IMR-90 (cell line): ENCODE data around the gene CPN1. TPM values are rescaled to one million over a fixed set of nuclear protein-coding genes. Genes with fewer than 3 reads are reported as not detected.

ENCODE experiments used
- ATAC-seq: fragments of 200-7000 bp; cut with Tn5 transposase; 2 replicates; pipeline ENCODE4 v1.9.1; 2020; ENCODE audit warnings: low read depth, mild to moderate bottlenecking, moderate library complexity
- BruUV-seq: library from RNA; stranded (reverse); fragments of 400-500 nt; replicated peaks from 2 replicates; lab custom pipeline; 2021; lab: Mats Ljungman, UMichigan
- CTCF ChIA-PET: fragments of 300-600 bp; formaldehyde crosslinking; extraction: SDS; loops from one replicate; lab custom pipeline; 2021; ENCODE audit warnings: antibody characterized with exemption; lab: Yijun Ruan, JAX
- POLR2A ChIA-PET: fragments of 300-600 bp; sonication (Branson Sonifier 250); formaldehyde crosslinking; loops from one replicate; lab custom pipeline; 2022; ENCODE audit warnings: antibody characterized with exemption; ENCODE audit not compliant: unreplicated experiment; lab: Charles Lee
- DNase-seq: peaks from one replicate; pipeline ENCODE4 v3.0.0; 2013
- H2AFZ ChIP-seq: replicated peaks from 2 replicates; pipeline ENCODE3; 2013; ENCODE audit warnings: low read length, mild to moderate bottlenecking; ENCODE audit not compliant: poor library complexity
- H2AK5ac ChIP-seq: 2 replicates; pipeline ENCODE4 v1.6.1; 2013; ENCODE audit warnings: low read depth, low read length, inconsistent platforms
- H2AK9ac ChIP-seq: replicated peaks from 2 replicates; pipeline ENCODE3; 2013; ENCODE audit warnings: mild to moderate bottlenecking, low read depth, low read length, moderate library complexity; ENCODE audit not compliant: poor library complexity
- H2BK120ac ChIP-seq: 2 replicates; pipeline ENCODE4 v1.6.1; 2013; ENCODE audit warnings: low read depth, low read length, inconsistent platforms
- H2BK15ac ChIP-seq: 3 replicates; pipeline ENCODE4 v1.6.1; 2013; ENCODE audit warnings: low read depth, low read length, inconsistent platforms
- H2BK20ac ChIP-seq: 2 replicates; pipeline ENCODE4 v1.6.1; 2013; ENCODE audit warnings: low read depth, mild to moderate bottlenecking, inconsistent platforms, low read length, moderate library complexity
- H2BK5ac ChIP-seq: 2 replicates; pipeline ENCODE4 v1.6.1; 2013; ENCODE audit warnings: mild to moderate bottlenecking, low read depth, low read length, inconsistent platforms; ENCODE audit not compliant: poor library complexity, severe bottlenecking
- H3K14ac ChIP-seq: replicated peaks from 2 replicates; pipeline ENCODE4 v1.6.1; 2013; ENCODE audit warnings: low read depth, low read length, inconsistent platforms
- H3K18ac ChIP-seq: 2 replicates; pipeline ENCODE4 v1.6.1; 2013; ENCODE audit warnings: low read depth, low read length, control low read depth
- H3K23ac ChIP-seq: 2 replicates; pipeline ENCODE4 v1.6.1; 2013; ENCODE audit warnings: low read depth, low read length, inconsistent platforms
- H3K27ac ChIP-seq: 2 replicates; pipeline ENCODE4 v1.5.1; 2013; ENCODE audit warnings: mild to moderate bottlenecking, control low read depth, low read length; ENCODE audit not compliant: insufficient read depth
- H3K27me3 ChIP-seq: 2 replicates; pipeline ENCODE4 v1.6.1; 2013; ENCODE audit warnings: low read length; ENCODE audit not compliant: control insufficient read depth, insufficient read depth
- H3K36me3 ChIP-seq: 2 replicates; pipeline ENCODE4 v1.6.1; 2013; ENCODE audit warnings: low read length, mixed read lengths; ENCODE audit not compliant: control insufficient read depth, insufficient read depth
- H3K4ac ChIP-seq: 2 replicates; pipeline ENCODE4 v1.6.1; 2013; ENCODE audit warnings: low read depth, low read length, inconsistent platforms
- H3K4me1 ChIP-seq: 2 replicates; pipeline ENCODE4 v1.6.1; 2013; ENCODE audit warnings: low read length, mixed read lengths; ENCODE audit not compliant: control insufficient read depth, insufficient read depth
- H3K4me2 ChIP-seq: 2 replicates; pipeline ENCODE4 v1.6.1; 2013; ENCODE audit warnings: low read depth, mild to moderate bottlenecking, control low read depth, low read length, moderate library complexity
- H3K4me3 ChIP-seq: 2 replicates; pipeline ENCODE4 v1.5.1; 2013; ENCODE audit warnings: low read depth, mild to moderate bottlenecking, control low read depth, low read length, moderate library complexity; ENCODE audit not compliant: insufficient read depth
- H3K56ac ChIP-seq: 2 replicates; pipeline ENCODE4 v1.6.1; 2013; ENCODE audit warnings: low read length, inconsistent platforms; ENCODE audit not compliant: insufficient read depth; ENCODE audit errors: extremely low read depth
- H3K79me1 ChIP-seq, 2 experiments: 2 replicates each; pipeline ENCODE4 v1.6.1; 2013; ENCODE audit warnings: low read length in 2 of 2, inconsistent platforms in 1 of 2, low read depth in 1 of 2
- H3K9ac ChIP-seq: 2 replicates; pipeline ENCODE4 v1.6.1; 2013; ENCODE audit warnings: low read depth, low read length, control low read depth
- H3K9me1 ChIP-seq: 2 replicates; pipeline ENCODE4 v1.6.1; 2013; ENCODE audit warnings: low read length, inconsistent platforms; ENCODE audit not compliant: insufficient read depth
- H3K9me3 ChIP-seq: 2 replicates; pipeline ENCODE4 v1.6.1; 2013; ENCODE audit warnings: low read length; ENCODE audit not compliant: control insufficient read depth, insufficient read depth
- H4K20me1 ChIP-seq: 2 replicates; pipeline ENCODE4 v1.6.1; 2013; ENCODE audit warnings: low read length, inconsistent platforms; ENCODE audit not compliant: insufficient read depth
- H4K5ac ChIP-seq: 2 replicates; pipeline ENCODE4 v1.6.1; 2013; ENCODE audit warnings: mild to moderate bottlenecking, low read depth, low read length, control low read depth
- H4K8ac ChIP-seq, 2 experiments: 2 replicates each; pipeline ENCODE4 v1.6.1; 2013; ENCODE audit warnings: low read depth in 2 of 2, low read length in 2 of 2, control low read depth in 1 of 2, inconsistent platforms in 1 of 2
- H4K91ac ChIP-seq: 2 replicates; pipeline ENCODE4 v1.6.1; 2013; ENCODE audit warnings: low read depth, low read length, inconsistent platforms; ENCODE audit not compliant: insufficient read depth
- BHLHE40 ChIP-seq: fragments of 150-350 bp; IDR thresholded peaks from 2 replicates; pipeline ENCODE4 v1.6.1; 2016; ENCODE audit warnings: mild to moderate bottlenecking, low read depth, low read length
- CEBPB ChIP-seq: IDR thresholded peaks from 2 replicates; pipeline ENCODE4 v1.6.1; 2012; ENCODE audit warnings: low read depth, low read length, improper control_type of control experiment
- CHD1 ChIP-seq: IDR thresholded peaks from 2 replicates; pipeline ENCODE4 v1.6.1; 2012; ENCODE audit warnings: low read depth, low read length, improper control_type of control experiment
- ELK1 ChIP-seq: fragments of 150-350 bp; IDR thresholded peaks from 2 replicates; pipeline ENCODE4 v1.6.1; 2016; ENCODE audit warnings: low read depth, mild to moderate bottlenecking, low read length, moderate library complexity, borderline replicate concordance
- FOS ChIP-seq: fragments of 150-350 bp; IDR thresholded peaks from 2 replicates; pipeline ENCODE4 v1.6.1; 2016; ENCODE audit warnings: low read depth, low read length
- MAFK ChIP-seq: IDR thresholded peaks from 2 replicates; pipeline ENCODE4 v1.6.1; 2012; ENCODE audit warnings: low read depth, low read length, improper control_type of control experiment
- MAZ ChIP-seq: IDR thresholded peaks from 2 replicates; pipeline ENCODE4 v1.6.1; 2012; ENCODE audit warnings: low read depth, mild to moderate bottlenecking, low read length, improper control_type of control experiment, moderate library complexity, borderline replicate concordance
- MXI1 ChIP-seq: IDR thresholded peaks from 2 replicates; pipeline ENCODE4 v1.6.1; 2012; ENCODE audit warnings: low read depth, mild to moderate bottlenecking, low read length, moderate library complexity, borderline replicate concordance
- NFE2L2 ChIP-seq: fragments of 150-350 bp; IDR thresholded peaks from 2 replicates; pipeline ENCODE4 v1.6.1; 2016; ENCODE audit warnings: low read depth, mild to moderate bottlenecking, low read length
- RAD21 ChIP-seq: IDR thresholded peaks from 2 replicates; pipeline ENCODE4 v1.6.1; 2012; ENCODE audit warnings: low read length, improper control_type of control experiment
- RCOR1 ChIP-seq: IDR thresholded peaks from 2 replicates; pipeline ENCODE4 v1.6.1; 2012; ENCODE audit warnings: mild to moderate bottlenecking, low read length, improper control_type of control experiment; ENCODE audit not compliant: insufficient replicate concordance
- SMC3 ChIP-seq: fragments of 150-350 bp; IDR thresholded peaks from 2 replicates; pipeline ENCODE4 v1.6.1; 2016; ENCODE audit warnings: low read depth, mild to moderate bottlenecking, antibody characterized with exemption, low read length, moderate library complexity
- WGBS, 2 experiments: methylation state at CpG; one replicate each; pipeline versions ENCODE4 v1.1.5 to v1.1.7; 2013; ENCODE audit warnings: missing lambda C conversion rate in 2 of 2; ENCODE audit not compliant: insufficient read length in 1 of 2; ENCODE audit errors: extremely low coverage in 2 of 2; 5-methylcytosine and 5-hydroxymethylcytosine counted together
- dilution Hi-C: fragments of 300-500 bp; cut with HindIII; formaldehyde crosslinking; loops from one replicate; pipeline ENCODE4 v1.14.3; 2018; ENCODE audit warnings: low sequenced_read_pairs; ENCODE audit not compliant: unreplicated experiment
- in situ Hi-C: fragments of 300-500 bp; cut with MboI; formaldehyde crosslinking; loops from 3 replicates; pipeline ENCODE4 v1.14.3; 2019; ENCODE audit warnings: low sequenced_read_pairs, inconsistent platforms, mixed read lengths
- intact Hi-C: fragments of 100-400 bp; cut with micrococcal nuclease; formaldehyde crosslinking; loops from 2 replicates; pipeline ENCODE4 v1.10.0; 2022
- polyA plus RNA-seq, 3 experiments: library from polyadenylated mRNA; depleted of rRNA; stranded (reverse); fragments of >200 nt; gene quantifications; 2 replicates each; pipeline ENCODE4 v1.2.3, GENCODE V29; 2012; ENCODE audit warnings: low replicate concordance in 1 of 3
- total RNA-seq: library from RNA; depleted of rRNA; stranded (reverse); fragments of >200 nt; gene quantifications from 2 replicates; pipeline ENCODE4 v1.2.3, GENCODE V29; 2012

Gene CPN1
- total and polyA plus RNA-seq, 2 of the 4 experiments (the other 2 are of a cell fraction), result not detected

- Histone ChIP-seq H3K18ac (peak overlapping the region; percentile 92), H3K36me3 (no peaks in the 10 kb centered on the region), H2AK9ac (peak overlapping the region; percentile 89), H3K4ac (peak overlapping the region; percentile 82), H3K9me1 (peaks cover 10% of the 10 kb centered on the region), H3K56ac (peak overlapping the region; percentile 67), H2AK5ac (peak overlapping the region; percentile 99), H4K5ac (peak overlapping the region; percentile 80), H3K9me3 (no peaks in the 10 kb centered on the region), H3K4me2 (peak overlapping the region; percentile 90), H3K27ac (peak overlapping the region; percentile 82), H3K23ac (peak overlapping the region; percentile 87), H4K91ac (peak overlapping the region; percentile 90), H3K4me1 (peaks cover 17% of the 10 kb centered on the region), H3K4me3 (peak overlapping the region; percentile 28; the same call in 1 of the 2 replicates), H4K20me1 (peaks cover 20% of the 10 kb centered on the region; the same call in 1 of the 2 replicates), H2BK5ac (peak overlapping the region; percentile 96), H4K8ac (peak overlapping the region; percentile 29 to 89), H3K27me3 (no peaks in the 10 kb centered on the region), H3K79me1 (peaks cover 13 to 32% of the 10 kb centered on the region in 2 experiments), H2BK20ac (peak overlapping the region; percentile 88), H3K14ac (peak overlapping the region; percentile 71), H2BK15ac (peak overlapping the region; percentile 94; the same call in 2 of the 3 replicates), H2AFZ (no peak overlapping the region), H2BK120ac (peak overlapping the region; percentile 90), H3K9ac (peak overlapping the region; percentile 32; the same call in 1 of the 2 replicates)
- dilution Hi-C loops (no loop called here), intact Hi-C loops (loop anchor here (5.0 kb wide), 2 partner anchors 39 to 159 kb away; no protein-coding TSS in a partner anchor), in situ Hi-C loops (no loop called here)
- BruUV-seq, result no TSS peak
- DNase-seq, result peak; percentile 97
- CTCF ChIA-PET, result interaction anchor here (0.7 kb wide), 1 partner anchor 39 kb away, joined by 4 read pairs; no protein-coding TSS in a partner anchor
- ATAC-seq, result peak; percentile 58
- WGBS, 2 experiments, result 0% methylated on average over 1 of the region's 4 CpGs; no CpG with 5 or more reads in 1 of the 2 experiments
- POLR2A ChIA-PET, result interaction anchor here (0.8 to 1.0 kb wide), 2 partner anchors 29 to 39 kb away, joined by 4 to 17 read pairs; no protein-coding TSS in a partner anchor
- TF ChIP-seq NFE2L2 (no peak; the same call in 1 of the 2 replicates), FOS (peak; percentile 93), BHLHE40 (peak; percentile 44; the same call in 1 of the 2 replicates), MXI1 (no peak), ELK1 (no peak), MAZ (no peak), CHD1 (0 out of 2 replicates have a peak, but pooled peaks have one; percentile 41), RCOR1 (peak; percentile 10), CEBPB (0 out of 2 replicates have a peak, but pooled peaks have one; percentile 48), SMC3 (no peak), MAFK (peak; percentile 30; the same call in 1 of the 2 replicates), RAD21 (peak; percentile 4; the same call in 1 of the 2 replicates)
Observed at GRCh38 chr10:100006243-100006886, 75.3 kb downstream of the CPN1 start.
